Right atrium auricular region (tissue), 2 donors: ENCODE measurements around the gene GRP. TPM values are rescaled to one million over a fixed set of nuclear protein-coding genes. Genes with fewer than 3 reads are reported as not detected.

Experiments used
- DNase-seq: peaks from one replicate; pipeline ENCODE4 v3.0.0-alpha.2; 2019; ENCODE audit warnings: low spot score
- H3K27ac ChIP-seq, 2 donors: fragments of 200-600 bp; sonication (generic); 1 replicate in 1 of 2; 2 replicates in 1 of 2; pipeline ENCODE4 v1.5.1; 2016 to 2019
- H3K27me3 ChIP-seq, 2 donors: fragments of 200-600 bp; sonication (generic); one replicate each; pipeline versions ENCODE4 v1.5.1 to v1.6.0; 2017 to 2019
- H3K36me3 ChIP-seq: fragments of 200-600 bp; sonication (generic); one replicate; pipeline ENCODE4 v1.5.1; 2016
- H3K4me1 ChIP-seq, 2 donors: fragments of 200-600 bp; sonication (generic); one replicate each; pipeline versions ENCODE4 v1.5.1 to v1.6.0; 2017 to 2019
- H3K4me3 ChIP-seq, 2 donors: fragments of 200-600 bp; sonication (generic); 1 replicate in 1 of 2; 2 replicates in 1 of 2; pipeline ENCODE4 v1.5.1; 2017 to 2019; ENCODE audit warnings: mild to moderate bottlenecking in 1 of 2, moderate library complexity in 1 of 2
- H3K9me3 ChIP-seq, 2 donors: fragments of 200-600 bp; sonication (generic); one replicate each; pipeline ENCODE4 v1.5.1; 2019
- total RNA-seq, 2 donors: library from RNA; depleted of rRNA; stranded (reverse); fragments of >200 nt; gene quantifications; one replicate each; pipeline ENCODE4 v1.1.0, GENCODE V29; 2016
- TF ChIP-seq, protein P1 (sequence below), 2 donors: fragments of 200-600 bp; sonication (generic); IDR thresholded peaks; one replicate each; pipeline ENCODE4 v1.5.1; 2019; ENCODE audit warnings: antibody characterized with exemption in 2 of 2

The GRP gene
- total RNA-seq, 2 donors from 2014 or later: not detected

DNA sequence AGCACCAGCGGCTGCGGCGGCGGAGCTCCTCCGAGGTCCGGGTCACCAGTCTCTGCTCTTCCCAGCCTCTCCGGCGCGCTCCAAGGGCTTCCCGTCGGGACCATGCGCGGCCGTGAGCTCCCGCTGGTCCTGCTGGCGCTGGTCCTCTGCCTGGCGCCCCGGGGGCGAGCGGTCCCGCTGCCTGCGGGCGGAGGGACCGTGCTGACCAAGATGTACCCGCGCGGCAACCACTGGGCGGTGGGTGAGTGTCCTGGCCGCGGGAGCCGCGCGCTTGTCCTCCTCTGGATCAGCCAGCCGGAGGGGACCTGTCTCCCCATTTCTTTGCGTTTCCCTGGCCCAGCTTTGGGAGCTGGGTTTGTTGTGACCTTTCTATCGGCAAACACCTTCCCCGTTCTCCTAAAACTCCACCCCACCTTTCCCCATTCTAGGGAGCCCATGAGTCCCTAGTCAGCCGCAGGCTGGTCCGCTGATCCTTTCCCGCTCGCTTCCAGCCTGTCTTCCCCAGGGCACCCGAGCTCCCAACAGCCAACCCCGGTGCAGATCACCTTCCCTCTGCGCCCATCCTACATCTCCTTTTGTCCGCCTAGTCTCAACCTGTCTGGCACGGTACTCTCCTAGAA is 316 bp downstream of the GRP start:
- Histone ChIP-seq H3K9me3 (no peaks in the 10 kb centered on the region), H3K36me3 (no peaks in the 10 kb centered on the region), H3K27ac (no peak overlapping the region), H3K4me3 (no peak overlapping the region), H3K27me3 (peaks cover 7 to 10% of the 10 kb centered on the region in 2 donors), H3K4me1 (peaks cover 0 to 15% of the 10 kb centered on the region in 2 donors)
- DNase-seq: no peak
- TF ChIP-seq, protein P1, sequence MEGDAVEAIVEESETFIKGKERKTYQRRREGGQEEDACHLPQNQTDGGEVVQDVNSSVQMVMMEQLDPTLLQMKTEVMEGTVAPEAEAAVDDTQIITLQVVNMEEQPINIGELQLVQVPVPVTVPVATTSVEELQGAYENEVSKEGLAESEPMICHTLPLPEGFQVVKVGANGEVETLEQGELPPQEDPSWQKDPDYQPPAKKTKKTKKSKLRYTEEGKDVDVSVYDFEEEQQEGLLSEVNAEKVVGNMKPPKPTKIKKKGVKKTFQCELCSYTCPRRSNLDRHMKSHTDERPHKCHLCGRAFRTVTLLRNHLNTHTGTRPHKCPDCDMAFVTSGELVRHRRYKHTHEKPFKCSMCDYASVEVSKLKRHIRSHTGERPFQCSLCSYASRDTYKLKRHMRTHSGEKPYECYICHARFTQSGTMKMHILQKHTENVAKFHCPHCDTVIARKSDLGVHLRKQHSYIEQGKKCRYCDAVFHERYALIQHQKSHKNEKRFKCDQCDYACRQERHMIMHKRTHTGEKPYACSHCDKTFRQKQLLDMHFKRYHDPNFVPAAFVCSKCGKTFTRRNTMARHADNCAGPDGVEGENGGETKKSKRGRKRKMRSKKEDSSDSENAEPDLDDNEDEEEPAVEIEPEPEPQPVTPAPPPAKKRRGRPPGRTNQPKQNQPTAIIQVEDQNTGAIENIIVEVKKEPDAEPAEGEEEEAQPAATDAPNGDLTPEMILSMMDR (IDR thresholded peaks at IDR 0.05): no peak

DNA sequence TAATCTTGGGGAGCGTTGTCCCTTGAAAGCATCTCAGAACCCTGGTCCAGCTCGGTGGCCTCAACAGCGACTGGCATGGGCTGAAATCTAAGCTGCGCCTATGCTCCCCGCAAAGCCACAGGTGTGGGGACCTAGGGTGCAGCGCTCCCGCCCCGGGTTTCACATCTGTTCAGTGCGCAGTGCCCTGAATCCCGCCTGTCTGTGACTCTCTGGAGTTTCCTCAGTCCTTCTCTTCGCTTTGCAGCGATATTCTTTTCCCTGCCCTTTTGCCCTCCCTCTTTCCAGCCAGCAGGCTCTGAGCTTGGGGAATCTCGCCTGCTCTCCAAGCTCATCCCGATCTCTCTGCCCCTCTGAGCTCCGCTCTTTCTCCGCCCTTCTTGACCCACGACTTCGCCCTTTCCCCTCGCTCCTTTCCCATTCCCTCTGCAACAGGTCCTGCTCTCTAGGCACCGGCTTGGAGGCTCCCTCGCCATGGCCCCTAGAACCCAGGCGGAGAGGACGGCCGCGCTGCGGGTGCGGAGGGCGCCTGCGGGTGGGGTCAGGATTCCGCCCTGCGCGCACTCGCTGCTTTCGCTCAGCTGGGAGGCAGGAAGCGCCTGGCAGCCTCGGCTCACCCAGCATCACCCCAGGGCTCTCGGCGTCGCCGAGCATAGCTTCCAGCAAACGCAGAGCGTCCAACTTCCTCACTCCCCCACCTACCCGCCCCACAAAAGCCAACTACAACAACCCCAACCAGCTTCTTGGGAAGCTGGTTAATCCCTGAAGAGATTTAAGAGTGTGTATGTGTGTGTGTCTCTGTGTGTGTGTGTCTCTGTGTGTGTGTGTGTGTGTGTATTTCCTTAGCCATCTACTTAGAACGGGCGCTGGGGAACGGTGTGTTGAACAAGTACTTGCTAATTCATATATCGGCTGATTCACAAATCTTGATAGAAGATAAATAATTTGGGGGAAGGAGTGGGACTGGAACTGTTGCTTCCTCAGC is 1.1 kb downstream of the GRP start:
- no peak overlapping the region for H3K4me3 ChIP-seq
- DNase-seq: no peak
- no peak overlapping the region for H3K27ac ChIP-seq
- H3K36me3 ChIP-seq: no peaks in the 10 kb centered on the region
- TF ChIP-seq, protein P1 (IDR thresholded peaks at IDR 0.05): no peak
- H3K4me1 ChIP-seq: peaks cover 0 to 15% of the 10 kb centered on the region in 2 donors
- no peaks in the 10 kb centered on the region for H3K9me3 ChIP-seq
- peaks cover 7 to 10% of the 10 kb centered on the region in 2 donors for H3K27me3 ChIP-seq

DNA sequence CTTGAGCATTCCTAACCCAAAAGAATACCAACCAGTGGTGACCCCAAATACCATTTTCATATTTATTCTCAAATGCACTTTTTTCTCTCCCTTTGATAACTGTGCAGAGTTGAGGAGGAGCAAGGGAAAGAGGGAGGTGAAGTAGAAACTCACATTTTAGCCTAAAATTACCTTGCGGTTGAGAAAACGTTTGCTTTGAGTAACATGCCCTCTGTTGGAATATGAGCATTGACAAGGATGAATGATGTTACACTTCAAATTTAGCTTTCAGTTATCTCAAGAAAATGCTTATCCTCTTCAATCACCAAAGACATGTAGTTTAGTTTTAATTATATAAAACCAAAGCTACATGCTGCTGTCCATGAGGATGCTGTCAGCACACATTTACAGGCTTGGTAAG is 2.4 kb downstream of the GRP start:
- Histone ChIP-seq H3K9me3 (no peaks in the 10 kb centered on the region), H3K27ac (no peak overlapping the region), H3K4me1 (peaks cover 0 to 15% of the 10 kb centered on the region in 2 donors), H3K4me3 (no peak overlapping the region), H3K36me3 (no peaks in the 10 kb centered on the region), H3K27me3 (peaks cover 7 to 10% of the 10 kb centered on the region in 2 donors)
- DNase-seq: no peak
- TF ChIP-seq, protein P1 (IDR thresholded peaks at IDR 0.05): no peak

DNA sequence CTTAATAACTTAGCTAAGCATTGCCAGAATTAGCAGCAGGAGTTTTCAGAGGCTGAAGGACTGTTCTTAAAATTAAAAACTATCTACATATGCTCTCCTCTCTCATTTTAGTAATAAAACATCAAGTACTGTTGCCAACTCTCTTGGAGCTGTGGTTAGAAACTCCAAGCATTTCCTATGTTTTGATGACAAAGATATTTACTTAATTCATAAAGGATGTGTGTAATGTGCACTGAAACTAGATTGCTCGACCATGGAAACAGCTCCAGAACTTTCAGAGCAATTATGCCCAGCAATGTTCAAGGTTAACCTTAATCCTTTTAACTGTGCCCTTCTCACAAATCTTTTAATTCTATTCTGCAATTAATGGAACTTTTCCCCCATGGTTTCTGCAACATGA is 8.4 kb downstream of the GRP start:
- H3K27ac ChIP-seq: no peak overlapping the region
- no peaks in the 10 kb centered on the region for H3K4me1 ChIP-seq
- H3K4me3 ChIP-seq: no peak overlapping the region
- H3K27me3 ChIP-seq: no peaks in the 10 kb centered on the region
- no peaks in the 10 kb centered on the region for H3K36me3 ChIP-seq
- DNase-seq: no peak
- TF ChIP-seq, protein P1 (IDR thresholded peaks at IDR 0.05): no peak
- no peaks in the 10 kb centered on the region for H3K9me3 ChIP-seq

DNA sequence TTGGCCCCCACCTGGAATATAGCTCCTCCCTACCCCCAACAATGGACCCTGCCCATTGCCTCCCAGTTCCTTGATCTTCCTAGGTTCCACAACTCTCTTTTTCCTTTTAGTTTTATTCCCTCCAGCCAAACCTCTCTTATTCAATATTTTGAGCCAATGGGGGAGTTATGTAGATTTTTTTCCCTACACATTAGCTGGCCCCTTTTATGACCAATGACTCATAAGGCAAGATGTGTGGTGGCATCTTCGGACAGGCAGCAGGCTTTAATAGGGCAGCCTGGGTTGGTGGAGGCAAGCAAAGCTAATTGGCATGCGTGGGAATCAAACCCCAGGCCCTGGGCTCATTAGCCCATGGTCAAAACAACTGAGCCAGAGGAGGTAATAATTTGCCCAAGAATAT is 9.2 kb downstream of the GRP start:
- no peak for DNase-seq
- no peaks in the 10 kb centered on the region for H3K36me3 ChIP-seq

More for the DNA sequence above, 9.2 kb downstream of the GRP start:
- TF ChIP-seq, protein P1 (IDR thresholded peaks at IDR 0.05): no peak
- Histone ChIP-seq H3K4me3 (no peak overlapping the region), H3K4me1 (no peaks in the 10 kb centered on the region), H3K27ac (no peak overlapping the region), H3K9me3 (no peaks in the 10 kb centered on the region), H3K27me3 (no peaks in the 10 kb centered on the region)
